Stimulated activated CD8-positive, alpha-beta memory T cell treated with anti-CD3 and anti-CD28 coated beads, Interleukin-12 subunit alpha, Interleukin-12 subunit beta, amount 100 ng/mL, for 1 hour (primary cell): ENCODE results near the gene PIGQ.

Experiments
- DNase-seq: peaks from one replicate; pipeline ENCODE4 v3.0.0-alpha.2; 2020; ENCODE audit warnings: low read depth

PIGQ gene

DNA sequence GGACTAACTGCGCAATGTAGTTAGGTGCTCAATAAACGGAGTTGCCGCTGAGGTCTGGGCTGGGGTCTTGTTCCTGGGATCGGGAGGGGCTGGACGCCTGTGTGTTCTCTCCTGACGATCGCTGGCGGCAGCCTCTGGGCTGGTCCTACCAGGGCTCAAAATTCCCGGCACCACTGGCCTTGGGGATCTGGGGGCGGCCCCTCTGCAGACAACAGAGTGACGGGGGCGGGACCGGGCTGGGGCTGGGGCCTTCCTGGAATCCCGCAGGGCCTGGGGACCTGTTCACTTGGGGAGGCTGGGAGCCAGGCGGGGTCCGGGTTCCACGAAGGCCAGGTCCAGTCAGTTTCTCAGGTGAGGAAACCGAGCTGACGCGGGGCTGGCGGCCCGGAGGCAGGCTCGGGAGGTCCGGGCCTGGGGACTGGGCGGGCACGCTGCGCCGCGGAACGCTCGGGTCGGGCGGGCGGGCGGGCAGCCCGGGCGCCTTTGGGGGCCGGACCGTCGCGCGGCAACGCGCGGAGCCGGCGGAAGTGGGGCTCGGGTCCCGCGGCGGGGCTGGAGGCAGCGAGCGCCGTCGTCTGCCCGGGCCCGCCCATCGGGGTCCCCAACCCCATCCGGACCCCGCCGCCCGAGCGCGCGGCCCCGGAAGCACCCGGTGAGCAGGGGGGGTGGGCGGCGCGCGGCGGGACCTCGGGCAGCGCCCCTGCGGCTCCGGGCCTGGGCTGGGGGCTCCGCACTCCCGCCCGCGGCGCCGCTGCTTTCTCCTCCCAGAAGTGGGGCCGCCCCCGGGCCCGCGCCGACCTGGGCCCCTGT, at the start of gene PIGQ:
PIGQ (plus strand) TSS at position 524 of the 810 bp plus-strand sequence. CDS start 4,107 bp downstream, outside the sequence.
- DNase-seq: no peak

DNA sequence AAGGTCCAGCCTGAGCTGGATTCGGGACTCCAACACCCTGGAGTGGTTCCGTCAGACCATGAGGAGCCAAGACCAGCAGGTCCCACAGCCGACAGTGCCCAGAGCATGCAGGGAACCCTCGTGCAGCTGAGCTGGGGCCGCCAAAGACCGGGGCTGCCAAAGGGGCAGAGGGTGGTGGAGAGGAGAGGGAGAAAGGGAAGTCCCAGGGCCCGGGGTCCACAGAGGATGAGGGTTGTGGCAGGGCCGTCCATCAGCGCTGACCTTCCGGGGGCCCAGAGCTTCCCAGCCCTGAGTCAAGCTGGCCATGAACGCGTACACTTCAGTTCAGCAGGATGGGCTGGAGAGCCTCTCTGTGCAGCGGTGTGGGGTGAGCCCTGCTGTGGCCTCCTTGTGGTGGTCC, 48.9 kb upstream of the PIGQ start:
- no peak for DNase-seq

DNA sequence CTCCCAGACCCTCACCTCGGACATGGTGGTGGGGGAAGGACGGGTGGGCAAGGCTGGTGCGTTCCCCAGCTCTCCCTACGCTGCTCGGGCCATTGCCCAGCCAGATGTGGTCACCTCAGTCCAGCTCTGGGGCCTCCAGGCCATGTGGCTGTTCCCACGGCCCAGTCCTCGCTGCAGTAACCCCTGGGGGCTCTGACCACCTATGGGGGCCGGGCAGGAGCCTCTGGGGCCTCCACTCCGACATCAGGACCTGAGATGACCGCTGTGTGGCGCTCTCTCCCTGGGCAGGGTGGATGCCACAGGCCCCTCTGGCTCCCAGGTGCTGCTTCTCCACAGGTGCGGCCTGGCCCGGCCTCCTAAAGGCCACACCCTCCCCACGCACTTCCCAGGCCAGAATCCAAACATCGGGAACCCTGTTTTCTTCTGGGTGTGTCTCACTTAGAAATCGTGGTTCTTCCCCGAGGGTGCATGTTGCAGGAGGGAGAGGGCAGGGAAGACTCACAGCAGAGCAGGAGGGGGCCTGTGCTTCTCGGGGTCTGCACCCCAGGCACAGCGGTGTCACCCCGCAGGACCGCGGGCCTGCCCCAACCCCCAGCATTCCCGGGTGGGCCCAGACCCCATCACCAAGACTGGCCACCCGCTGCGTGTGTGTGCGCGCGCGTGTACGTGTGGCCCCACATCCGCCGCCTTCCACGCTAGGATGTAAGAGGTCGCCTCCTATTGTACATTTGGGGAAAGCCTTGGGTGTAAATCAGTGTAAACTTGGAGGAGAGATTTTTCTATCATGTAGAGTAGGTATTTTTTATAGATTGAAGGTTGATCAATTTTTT, 48.2 kb upstream of the PIGQ start:
- DNase-seq: no peak

DNA sequence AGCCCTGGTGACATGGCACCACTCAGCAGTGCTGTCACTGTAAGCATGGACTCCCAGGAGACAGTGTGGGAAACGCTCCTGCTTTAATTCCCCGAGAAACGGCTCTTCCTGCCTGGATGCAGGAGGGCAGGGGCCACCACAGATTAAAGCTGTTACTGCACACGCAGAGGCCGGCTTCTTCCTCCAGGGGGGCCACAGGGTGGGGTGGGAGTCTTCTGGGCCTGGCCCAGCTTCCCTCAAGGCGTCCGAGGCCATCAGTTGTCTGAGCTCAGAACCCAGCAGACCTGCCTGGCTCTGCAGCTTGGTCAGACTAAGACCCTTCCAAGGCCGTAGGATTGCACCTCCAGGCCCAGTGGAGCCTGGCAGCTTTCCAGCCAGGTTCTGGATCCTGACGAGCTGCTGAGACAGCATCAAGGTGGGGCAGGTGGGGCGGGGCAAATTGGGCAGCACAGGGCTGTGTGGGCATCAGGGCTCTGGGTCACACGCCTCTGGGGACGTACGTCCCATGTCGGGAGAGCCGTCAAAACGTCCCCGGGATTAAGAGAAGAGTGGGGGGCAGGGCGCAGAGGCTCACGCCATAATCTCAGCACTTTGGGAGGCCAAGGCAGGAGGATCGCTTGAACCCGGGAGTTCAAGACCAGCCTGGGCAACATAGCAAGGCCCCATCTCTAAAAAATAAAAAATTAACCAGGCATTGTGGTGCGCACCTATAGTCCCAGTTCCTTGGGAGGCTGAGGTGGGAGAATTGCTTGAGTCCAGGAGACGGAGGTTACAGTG, 47.3 kb upstream of the PIGQ start:
- DNase-seq: no peak

DNA sequence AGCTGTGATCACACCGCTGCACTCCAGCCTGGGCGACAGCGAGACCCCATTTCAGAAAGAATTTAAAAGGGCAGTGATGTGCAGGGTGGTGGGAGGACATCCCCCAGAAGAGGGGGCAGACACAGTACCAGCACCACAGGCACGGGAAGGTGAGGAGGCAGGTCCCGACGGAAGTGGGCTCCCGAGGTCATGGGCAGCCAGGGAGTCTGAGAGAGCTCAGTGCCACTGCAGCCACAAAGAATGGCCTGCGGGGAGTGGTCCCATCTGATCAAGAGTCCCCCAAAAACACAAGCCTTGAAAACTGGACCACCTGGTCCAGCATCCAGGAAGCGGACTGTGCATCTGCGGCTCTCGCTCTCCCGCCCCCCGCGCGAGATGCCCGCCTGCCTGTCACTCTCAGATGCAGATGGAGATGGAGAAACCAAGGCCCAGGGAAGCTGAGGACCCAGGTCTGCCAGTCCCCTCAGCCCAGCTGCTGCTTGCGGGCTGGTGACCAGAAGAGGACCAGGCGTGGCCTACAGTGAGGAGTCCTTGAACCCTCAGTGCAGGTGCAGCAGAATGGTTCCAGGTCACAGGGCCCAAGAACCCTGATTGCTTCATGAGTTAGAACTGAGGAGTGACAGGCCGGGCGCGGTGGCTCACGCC, 46.5 kb upstream of the PIGQ start:
- no peak for DNase-seq

DNA sequence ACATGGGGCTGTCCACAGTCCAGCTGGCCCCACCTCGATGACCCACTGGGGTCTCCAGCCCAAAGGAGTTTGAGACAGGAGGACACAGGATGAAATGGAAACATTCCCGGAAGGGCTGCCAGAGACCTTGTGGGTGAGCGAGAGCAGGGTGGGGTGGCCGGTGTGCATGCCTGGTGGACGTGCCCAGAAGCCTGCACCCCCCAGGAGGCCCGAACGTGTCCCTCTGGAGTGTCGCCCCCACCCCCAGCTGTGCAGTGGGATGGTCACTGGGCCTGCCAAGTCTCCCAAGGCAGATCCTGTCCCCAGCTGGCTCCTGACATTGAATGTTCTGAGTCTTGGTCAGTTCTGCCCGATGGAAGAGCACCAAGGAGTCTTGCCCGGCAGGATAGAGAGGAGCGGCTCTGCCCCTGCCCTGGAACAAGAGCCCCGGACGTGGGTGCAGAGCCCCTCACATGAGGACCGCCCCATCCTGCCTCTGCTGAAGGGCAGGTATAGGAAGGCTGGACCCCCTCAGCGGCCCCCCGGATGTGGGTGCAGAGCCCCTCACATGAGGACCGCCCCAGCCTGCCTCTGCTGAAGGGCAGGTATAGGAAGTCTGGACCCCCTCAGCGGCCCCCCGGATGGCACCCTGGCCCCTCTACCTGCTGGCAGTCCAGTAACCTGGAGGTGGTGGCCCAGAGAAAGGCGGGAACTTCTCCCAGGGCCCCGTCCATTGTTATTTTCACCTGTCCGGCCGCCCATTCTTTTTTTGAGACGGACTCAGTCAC, 45.3 kb upstream of the PIGQ start:
- no peak for DNase-seq

DNA sequence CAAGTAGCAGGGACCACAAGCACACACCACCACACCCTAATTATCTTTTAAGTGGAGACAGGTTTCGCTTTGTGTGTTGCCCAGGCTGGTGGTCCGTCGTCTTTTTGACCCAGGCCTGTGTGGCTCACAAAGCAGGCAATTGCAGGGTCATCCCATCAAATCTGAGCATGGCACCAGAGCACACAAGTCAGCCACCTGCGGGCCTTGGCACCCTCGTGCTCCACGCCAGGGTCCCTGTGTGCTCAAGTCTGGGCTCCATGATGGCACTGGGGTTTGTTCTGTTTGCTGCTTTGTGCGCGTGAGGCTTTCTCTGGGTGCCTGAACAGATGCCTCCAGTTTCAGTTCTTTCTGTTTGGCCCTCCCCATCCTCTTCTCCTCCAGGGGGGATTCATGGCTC, 44.6 kb upstream of the PIGQ start:
- DNase-seq: no peak

DNA sequence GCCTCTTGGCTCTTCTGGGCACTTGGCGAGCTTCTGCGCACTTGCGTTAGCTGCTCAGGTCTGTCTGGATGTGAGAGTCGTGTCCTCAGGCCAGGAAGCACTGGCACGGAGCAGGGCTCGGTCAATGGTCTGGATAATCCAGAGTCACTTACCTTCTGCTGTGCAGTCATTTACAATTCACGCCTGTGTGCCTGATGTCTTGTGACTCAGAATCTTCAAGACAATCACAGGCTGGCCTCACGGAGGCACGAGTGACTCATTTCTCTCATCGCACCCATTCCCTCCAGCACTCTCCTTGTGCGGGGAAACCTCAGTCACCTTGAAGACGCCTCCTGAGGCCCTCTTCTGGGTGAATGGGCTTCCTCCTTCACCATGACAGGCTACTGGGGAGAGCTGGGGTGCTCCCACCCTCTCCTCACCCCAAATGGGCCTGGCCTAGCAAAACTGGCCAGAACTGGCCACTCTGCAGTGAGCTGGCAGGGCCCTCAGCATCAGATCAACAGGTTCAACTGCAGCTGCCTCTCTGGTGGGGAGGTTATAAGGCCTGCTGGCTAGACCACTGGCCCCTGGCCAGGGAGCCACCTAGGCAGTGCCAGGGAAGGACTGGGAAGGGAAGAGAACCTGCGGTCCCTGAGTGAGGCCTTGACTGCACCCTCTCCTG, 44.1 kb upstream of the PIGQ start:
- peak; percentile 36 for DNase-seq

DNA sequence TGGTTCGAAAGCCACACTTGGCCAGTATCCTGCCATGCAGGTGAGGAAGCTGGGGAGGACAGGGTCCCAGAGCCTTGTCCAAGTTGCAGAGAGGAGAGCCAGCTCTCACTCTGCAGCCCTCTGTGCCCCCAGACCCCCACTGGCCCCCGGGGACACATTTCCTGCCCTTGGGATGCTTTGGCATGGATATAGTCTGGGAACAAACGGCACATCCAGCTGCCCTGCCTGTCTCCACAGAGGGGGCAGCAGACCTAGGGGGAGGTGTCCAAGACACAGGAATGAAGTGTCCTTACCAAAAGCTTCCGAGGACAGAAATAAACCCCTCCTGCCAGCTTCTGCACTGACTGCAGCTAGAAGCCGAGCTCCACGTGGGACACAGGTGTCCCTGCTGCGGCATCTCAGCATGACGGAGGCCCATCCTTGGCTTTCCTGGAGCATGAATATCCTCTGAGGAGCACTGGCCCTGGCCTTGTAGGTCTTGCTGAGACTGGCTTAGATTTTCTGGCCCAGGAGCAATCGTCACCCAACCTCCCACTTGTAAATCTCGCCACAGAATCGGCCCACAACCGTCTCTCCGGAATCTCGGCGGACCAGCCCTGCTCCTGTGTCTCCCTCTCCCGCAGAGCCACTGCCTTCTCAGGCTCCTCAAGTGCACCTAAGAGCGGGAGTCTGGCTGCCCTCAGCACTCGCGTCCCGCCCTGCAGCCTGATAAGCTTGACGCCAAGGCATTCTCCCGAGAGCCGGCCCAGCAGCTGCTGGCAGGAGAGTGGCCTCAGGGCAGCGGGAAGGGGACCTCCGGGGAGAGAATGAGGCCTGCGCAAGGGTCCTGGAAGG, 43.4 kb upstream of the PIGQ start:
- DNase-seq: no peak

DNA sequence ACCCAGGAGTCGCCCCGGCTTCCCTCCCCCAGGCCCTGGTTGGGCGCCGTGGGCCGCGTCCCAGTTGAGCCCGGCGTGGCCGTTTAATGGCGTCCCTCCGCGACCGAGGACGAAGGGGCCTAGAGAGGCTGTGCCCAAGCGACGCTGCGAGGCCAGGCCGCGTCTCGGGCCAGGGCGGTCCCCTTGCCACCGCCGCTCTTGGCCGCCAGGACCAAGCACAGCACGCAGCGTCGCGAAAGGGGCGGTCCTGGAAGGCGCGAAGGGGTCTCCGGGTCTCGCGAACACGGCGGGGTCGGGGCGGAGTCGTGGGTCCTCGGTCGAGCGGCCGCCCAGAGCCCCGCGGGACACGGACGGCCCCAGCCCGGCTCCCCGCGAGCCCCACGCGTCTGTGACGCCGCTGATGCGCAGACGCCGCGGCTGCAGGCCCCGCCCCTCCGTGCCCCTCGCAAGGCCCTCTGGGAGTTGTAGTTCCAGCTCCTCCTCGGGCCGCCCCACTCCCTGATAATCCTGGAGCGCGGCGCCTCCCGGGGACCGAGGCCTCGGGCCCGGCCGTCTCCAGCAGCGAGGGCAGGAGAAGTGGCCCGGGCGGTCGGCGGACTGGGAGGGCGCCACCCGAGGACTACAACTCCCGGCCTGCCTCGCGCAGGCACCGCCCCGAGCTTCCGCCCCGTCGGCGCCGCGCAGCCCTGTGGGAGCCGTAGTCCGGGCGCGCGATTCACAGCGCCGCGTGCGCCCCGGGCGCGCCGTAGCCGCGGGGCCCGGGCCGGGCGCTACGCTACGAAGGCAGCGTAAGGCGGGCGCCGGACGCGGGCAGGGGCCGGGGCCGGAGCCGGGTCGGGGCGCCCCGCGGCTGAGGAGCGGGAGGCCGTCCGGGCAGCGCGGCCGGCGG, 42.5 kb upstream of the PIGQ start, which contains the start of gene CAPN15:
CAPN15 (plus strand) TSS at position 698 of the 889 bp plus-strand sequence. CDS start 19,127 bp downstream, outside the sequence.
- peak; percentile 71 for DNase-seq

DNA sequence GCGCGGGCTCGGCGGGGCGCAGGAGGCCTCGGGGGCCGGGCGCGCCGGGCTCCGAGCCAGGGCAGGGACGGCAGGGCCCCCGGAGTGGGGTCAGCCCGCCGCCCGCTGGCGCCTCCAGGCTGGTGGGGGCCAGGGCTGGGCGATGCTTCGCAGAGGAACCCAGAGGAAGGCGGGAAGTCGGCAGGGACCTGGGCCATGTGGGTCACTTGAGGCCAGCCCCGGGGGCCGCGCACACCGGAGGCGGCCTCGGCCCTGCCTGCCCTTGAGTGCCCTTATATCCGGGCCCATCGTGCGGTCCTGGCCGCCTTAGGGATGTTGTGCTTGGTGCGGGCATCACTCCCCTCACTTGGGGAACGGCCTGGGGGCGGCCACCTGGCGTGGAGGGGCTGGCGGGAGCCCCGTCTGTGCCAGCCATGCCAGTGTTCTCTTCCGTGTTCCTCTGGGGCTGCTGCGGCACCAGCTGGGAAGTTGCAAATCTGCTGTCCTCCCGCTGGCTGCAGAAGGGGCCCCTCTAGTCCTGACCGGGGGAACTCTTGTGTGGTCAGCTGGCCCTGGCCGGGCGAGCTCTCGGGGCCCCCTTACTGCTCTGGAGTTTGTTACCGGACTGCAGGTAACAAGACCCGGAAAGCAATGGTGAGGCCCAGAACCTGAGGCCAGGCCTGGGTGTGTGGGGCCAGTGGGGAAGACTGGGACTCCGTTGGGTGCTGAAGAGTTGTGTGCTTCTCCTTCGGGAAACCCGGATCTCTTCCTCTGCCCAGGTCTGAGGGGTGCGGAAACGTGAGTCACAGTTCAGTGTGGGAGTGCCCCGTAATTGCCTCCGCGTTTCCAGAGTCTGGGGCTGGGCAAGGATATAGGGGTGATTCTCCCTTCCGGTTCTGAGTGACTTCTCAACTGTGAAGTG, 41.4 kb upstream of the PIGQ start:
- no peak for DNase-seq

DNA sequence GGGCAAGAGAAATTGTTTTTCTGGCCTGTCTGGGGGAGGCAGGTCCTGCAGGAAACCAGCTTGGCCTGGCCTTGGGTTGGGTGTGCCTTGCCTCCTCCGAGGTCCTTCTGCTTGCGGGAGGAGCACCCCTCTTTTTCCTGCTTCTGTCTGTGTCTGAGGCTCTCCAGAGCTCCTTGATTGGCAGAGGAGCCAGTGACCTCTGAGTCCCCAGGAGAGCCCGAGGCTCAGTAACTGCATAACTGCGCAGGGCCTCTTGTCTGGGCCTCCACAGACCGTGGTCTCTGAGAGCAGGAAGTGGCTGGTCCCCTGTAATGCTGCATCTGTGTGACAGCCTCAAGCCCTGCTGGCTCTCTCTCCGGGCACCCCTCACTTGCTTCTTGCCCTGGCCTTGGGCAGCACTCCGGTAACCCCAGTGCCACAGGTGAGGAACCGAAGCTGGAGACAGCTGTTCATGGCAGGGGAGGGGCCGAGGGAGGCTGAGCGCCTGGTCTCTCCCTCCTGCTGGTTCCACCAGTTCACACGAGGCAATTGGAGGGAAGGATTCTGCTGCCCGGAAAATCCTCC, 40.7 kb upstream of the PIGQ start:
- no peak for DNase-seq

DNA sequence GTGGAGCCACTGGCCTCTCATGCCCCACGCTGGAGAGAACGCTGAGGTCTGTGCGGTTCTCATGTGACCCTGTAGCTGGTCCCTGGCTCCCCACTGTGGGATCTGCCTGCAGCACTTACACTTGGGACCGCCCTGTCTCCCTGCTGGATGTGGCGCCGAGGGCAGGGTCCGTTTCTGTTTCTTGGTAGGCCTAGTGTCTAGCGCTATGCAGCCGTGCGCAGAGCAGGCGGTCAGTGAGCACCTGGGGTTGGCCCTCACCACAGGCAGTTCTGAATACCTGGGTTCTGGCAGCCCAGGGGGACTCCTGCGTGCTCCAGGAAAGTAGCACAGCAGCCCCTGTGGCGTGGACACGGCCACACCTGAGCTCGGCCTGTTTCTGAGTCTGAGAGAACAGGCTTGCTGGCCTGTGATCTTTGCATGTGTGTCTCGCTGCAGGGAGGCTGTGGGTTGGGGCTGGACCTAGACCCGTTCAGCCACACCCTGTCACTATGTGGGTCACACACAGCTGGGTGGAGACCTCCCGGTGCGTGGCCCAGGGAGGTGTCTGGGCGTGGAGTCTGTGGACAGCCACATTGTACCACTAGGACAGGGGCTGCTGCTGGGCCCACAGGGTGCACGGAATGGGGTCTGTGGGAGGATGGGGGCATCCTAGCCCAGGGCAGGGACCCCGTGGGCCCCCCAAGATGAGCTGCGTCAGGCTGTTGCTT, 39.5 kb upstream of the PIGQ start:
- no peak for DNase-seq

DNA sequence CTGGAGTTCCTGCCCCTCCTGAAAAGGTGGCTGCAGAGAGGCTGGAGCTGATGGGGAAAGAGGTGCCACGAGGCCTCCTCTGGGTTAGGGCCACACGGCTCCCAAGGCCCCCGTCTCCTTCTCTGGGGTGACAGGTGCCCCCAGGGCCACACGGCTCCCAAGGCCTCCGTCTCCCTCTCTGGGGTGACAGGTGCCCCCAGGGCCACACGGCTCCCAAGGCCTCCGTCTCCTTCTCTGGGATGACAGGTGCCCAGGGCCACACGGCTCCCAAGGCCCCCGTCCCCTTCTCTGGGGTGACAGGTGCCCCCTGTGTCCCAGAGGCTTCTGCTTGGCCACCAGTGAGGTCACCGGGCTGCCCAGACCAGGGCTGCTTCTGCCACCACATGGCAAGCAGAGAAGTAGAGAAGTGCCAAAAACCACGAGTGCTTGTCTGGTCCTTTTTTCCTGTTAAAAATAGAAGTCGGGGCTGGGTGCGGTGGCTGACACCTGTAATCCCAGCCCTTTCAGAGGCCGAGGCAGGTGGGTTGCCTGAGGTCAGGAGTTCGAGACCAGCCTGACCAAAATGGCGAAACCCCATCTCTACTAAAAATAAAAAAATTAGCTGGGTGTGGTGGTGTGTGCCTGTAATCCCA, 38.2 kb upstream of the PIGQ start:
- no peak for DNase-seq

DNA sequence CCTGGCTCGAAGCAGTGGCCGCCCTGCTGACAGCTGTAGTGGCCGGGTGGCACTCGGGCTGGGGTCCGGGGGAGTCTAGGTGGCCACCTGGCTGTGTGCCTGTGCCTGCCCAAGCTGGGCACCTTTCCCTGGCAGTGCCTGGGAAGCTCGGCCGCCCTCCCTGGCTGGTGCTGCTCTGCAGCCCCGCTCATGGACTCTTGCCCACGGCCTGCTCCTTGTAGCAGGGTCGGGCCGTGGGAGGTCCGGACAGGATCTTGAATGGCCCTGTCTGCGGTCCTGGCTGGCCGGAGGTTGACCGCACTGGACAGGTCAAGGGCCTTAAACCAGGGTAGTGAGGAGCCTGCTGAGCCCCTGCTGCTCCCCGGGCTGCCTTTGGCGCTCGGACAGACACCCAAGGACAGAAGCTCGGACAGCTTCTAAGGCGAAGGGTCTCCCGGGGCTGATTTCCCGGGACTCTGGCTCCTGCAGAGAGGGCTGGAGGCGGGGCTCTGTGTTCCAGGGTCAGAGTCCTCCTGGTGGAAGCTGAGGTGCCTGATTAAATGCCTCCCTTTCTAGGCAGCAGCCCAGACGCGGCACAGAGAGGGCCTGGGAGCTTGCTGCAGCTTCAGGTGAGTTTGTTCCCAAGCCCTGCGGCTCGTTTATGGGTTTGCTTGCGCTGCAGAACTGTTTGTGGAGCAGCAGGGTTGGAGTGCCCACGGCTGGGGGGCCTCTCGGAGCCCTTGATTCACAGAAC, 36.2 kb upstream of the PIGQ start:
- DNase-seq: no peak
